SK-N-MC (cell line): ENCODE data around the gene SLC2A2.

Source experiments
- EZH2 ChIP-seq: fragments of 200-600 bp; sonication (generic); IDR thresholded peaks from one replicate; pipeline ENCODE4 v1.6.1; 2017; ENCODE audit warnings: antibody characterized with exemption
- POLR2AphosphoS5 ChIP-seq: IDR thresholded peaks from 2 replicates; pipeline ENCODE4 v1.6.1; 2012; ENCODE audit warnings: mild to moderate bottlenecking, low read depth, low read length, borderline replicate concordance

- TF ChIP-seq EZH2 (no peak), POLR2AphosphoS5 (no peak)
Observed at GRCh38 chr3:171011873-171012336, 14.6 kb downstream of the SLC2A2 start.
